Measurements from ENCODE around the gene PIAS1. TPM values are rescaled to one million over a fixed set of nuclear protein-coding genes. Genes with fewer than 3 reads are reported as not detected.

PIAS1 gene
- total RNA-seq, 2 experiments from 2014 or later = 44.1 to 59.0 TPM

GRCh38 chr15:68208136-68208535, 154.0 kb downstream of the PIAS1 start:
- ChIA-PET POLR2A (no interaction called here), CTCF (ENCODE audit: unreplicated experiment) (no interaction called here)
- H4K20me1 ChIP-seq (ENCODE audit: insufficient read depth, low read length) = no peaks in the 10 kb centered on the region
- TF ChIP-seq EZH2phosphoT487 (IDR thresholded peaks at IDR 0.05; ENCODE audit: borderline replicate concordance, low read depth, low read length) (no peak), CTCF (conservative IDR thresholded peaks at IDR 0.05; ENCODE audit: low read length) (no peak)
- peak overlapping the region; percentile 49 for H3K4me3 ChIP-seq (ENCODE audit: low read depth, low read length, poor library complexity, severe bottlenecking)
- peak overlapping the region; percentile 73 for H3K4me2 ChIP-seq (ENCODE audit: low read length)
- no TSS peak for BruUV-seq (replicated peaks)
- H3K27ac ChIP-seq (ENCODE audit: low read depth, low read length, poor library complexity, severe bottlenecking) = peak overlapping the region; percentile 85
- no peaks in the 10 kb centered on the region for H3K9me2 ChIP-seq (ENCODE audit: insufficient read depth, low read length)
- H3K79me2 ChIP-seq (ENCODE audit: insufficient read depth, low read depth, low read length) = peaks cover 21% of the 10 kb centered on the region; the same call in 1 of the 2 replicates
- H3K9me3 ChIP-seq (ENCODE audit: low read length) = no peaks in the 10 kb centered on the region
- intact Hi-C loops (cut with micrococcal nuclease; ENCODE audit: unreplicated experiment) = loop anchor here (2.0 kb wide), 1 partner anchor 17 kb away; no protein-coding TSS in a partner anchor
- no peak overlapping the region for H2AFZ ChIP-seq (ENCODE audit: low read length)
- peaks cover 64% of the 10 kb centered on the region for H3K36me3 ChIP-seq (ENCODE audit: insufficient read depth, low read length)
- DNase-seq (ENCODE audit: low spot score) = no peak
- peaks cover 65% of the 10 kb centered on the region for H3K4me1 ChIP-seq (ENCODE audit: insufficient read depth, low read length, poor library complexity, severe bottlenecking)

DNA sequence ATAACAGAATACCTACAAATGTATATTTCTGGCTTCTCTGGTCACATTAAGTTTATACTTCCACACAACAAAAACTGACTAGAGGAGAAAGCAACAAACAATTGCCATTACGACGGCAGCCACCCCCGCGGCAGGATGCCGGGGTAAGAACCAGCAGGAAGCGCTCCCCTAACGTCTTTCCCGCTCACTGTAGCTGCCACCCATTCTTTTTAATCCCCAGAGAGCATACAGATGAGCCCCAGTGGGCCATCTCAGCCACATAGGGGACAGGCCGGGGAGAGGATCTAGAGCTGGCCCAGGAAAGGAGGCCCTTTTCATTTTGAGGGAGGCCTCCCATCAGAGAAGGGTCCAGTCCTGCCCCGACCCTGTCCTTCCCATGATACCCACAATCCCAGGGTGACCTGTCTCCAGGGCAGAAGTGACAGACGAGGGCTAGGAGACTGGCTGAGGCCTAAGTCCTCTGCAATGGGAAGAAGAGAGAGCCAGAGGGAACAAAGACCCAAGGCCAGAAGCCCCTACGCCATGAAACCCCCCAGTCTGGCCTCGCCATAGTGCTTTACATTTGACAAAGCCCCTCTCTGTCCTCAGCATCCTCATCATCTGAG, 154.6 kb downstream of the PIAS1 start:
- H3K27ac ChIP-seq (ENCODE audit: low read depth, low read length, poor library complexity, severe bottlenecking) = peak overlapping the region; percentile 85

More for the DNA sequence above, 154.6 kb downstream of the PIAS1 start:
- Histone ChIP-seq H3K9me2 (ENCODE audit: insufficient read depth, low read length) (no peaks in the 10 kb centered on the region), H3K36me3 (ENCODE audit: insufficient read depth, low read length) (peaks cover 62% of the 10 kb centered on the region), H3K4me1 (ENCODE audit: insufficient read depth, low read length, poor library complexity, severe bottlenecking) (peaks cover 65% of the 10 kb centered on the region), H2AFZ (ENCODE audit: low read length) (no peak overlapping the region), H4K20me1 (ENCODE audit: insufficient read depth, low read length) (no peaks in the 10 kb centered on the region), H3K79me2 (ENCODE audit: insufficient read depth, low read depth, low read length) (peaks cover 21% of the 10 kb centered on the region; the same call in 1 of the 2 replicates), H3K4me2 (ENCODE audit: low read length) (peak overlapping the region; percentile 73), H3K4me3 (ENCODE audit: low read depth, low read length, poor library complexity, severe bottlenecking) (peak overlapping the region; percentile 49), H3K9me3 (ENCODE audit: low read length) (no peaks in the 10 kb centered on the region)
- CTCF ChIA-PET (ENCODE audit: unreplicated experiment) = no interaction called here
- DNase-seq (ENCODE audit: low spot score) = peak; percentile 69
- TF ChIP-seq EZH2phosphoT487 (IDR thresholded peaks at IDR 0.05; ENCODE audit: borderline replicate concordance, low read depth, low read length) (no peak), CTCF (conservative IDR thresholded peaks at IDR 0.05; ENCODE audit: low read length) (no peak)
- POLR2A ChIA-PET = no interaction called here
- no TSS peak for BruUV-seq (replicated peaks)
- intact Hi-C loops (cut with micrococcal nuclease; ENCODE audit: unreplicated experiment) = loop anchor here (1.0 to 2.0 kb wide), 2 partner anchors 18 to 20 kb away; no protein-coding TSS in a partner anchor
